GM19240 (cell line): Measurements from ENCODE around the gene SARNP.
A peak's percentile ranks its signal among the peaks of the same experiment; 100 is the strongest.

Experiments used
- DNase-seq: peaks from one replicate; pipeline ENCODE4 v3.0.0; 2011; ENCODE audit warnings: low spot score; ENCODE audit not compliant: insufficient read length

The SARNP gene

DNA sequence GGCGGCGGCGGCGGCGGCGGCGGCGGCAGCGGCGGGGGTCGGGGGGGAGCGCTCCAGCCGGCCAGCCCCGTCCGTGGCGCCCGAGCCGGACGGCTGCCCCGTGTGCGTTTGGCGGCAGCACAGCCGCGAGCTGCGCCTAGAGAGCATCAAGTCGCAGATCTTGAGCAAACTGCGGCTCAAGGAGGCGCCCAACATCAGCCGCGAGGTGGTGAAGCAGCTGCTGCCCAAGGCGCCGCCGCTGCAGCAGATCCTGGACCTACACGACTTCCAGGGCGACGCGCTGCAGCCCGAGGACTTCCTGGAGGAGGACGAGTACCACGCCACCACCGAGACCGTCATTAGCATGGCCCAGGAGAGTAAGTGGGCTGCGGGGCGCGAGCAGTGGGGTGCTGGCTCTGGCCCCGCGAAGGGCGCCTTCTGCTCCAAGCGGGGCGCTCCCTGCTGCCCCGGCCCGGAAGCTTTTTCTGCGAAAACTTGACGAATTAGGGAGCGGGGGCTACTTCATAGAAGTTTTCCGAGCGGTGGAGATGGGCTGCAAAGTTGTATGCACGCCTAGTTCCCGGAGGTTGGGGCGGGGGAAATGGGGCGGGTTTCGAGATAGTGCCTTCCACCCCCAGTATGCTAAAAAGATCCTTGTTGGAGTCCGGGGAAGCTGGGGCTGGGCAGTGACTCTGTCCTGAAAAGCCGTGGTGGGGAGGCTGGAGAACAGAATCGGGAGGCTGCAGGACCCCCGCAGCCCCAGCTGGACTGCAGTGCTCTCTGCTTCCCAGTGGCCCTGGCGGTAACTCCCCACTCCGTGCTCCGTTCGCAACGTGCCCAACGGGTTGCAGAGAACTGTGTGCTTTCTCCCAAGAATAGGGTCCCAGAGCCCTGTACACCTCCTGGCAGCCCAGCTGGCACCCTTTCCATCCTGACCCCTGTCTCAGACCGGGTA lies 73.9 kb downstream of the SARNP start:
- DNase-seq: no peak

DNA sequence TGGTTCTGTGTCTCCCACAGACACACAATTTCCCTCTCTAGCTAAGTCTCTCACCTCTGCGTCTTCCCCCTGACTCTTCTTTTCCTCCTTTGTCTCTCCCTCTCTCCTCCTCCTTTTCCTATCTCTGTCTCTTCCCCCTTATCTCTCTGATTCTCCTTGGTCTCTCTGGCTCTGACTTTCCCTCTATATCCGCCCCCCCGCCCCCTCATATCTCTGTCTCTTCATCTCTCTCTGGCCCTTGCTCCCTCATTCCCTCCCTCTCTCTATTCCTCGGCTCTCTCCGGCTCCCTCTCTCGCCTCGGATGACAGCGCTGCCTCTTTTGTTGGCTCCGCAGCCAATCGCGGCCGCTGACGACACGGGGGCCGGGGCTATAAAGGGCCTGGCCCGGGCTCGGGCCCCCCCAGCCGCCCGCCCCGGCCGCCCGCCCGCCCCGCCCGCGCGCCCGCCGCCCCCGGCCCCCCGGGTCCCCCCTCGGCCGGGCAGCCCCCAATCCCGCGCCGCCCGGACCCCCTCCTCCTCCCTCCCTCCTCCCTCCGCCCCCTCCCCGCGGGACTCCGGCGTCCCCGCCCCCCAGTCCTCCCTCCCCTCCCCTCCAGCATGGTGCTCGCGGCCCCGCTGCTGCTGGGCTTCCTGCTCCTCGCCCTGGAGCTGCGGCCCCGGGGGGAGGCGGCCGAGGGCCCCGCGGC lies 74.7 kb downstream of the SARNP start, which contains the start of gene GDF11:
Gene GDF11 (plus strand): TSS at position 404 of the 687 bp plus-strand sequence. CDS start 195 bp downstream, at position 599.
- peak; percentile 70 for DNase-seq

- DNase-seq: no peak
Observed at GRCh38 chr12:55741931-55742680, 75.4 kb downstream of the SARNP start.

DNA sequence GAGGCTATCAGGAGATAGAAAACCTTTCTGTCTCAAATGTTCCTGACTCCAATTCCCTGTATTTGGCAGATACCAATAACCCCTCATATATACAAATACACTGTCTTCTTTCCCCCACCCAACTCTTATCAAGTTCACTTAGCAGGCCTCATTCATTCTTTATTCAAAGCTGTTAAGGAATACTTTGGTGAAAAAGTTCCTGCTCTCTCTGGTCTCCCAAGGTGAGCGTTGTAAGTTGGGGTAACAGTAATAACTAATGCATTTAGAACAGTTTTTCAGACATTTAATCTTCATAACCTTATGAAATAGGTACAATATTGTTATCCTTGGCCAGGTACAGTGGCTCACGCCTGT lies 78.5 kb downstream of the SARNP start:
- DNase-seq: no peak

- DNase-seq: peak; percentile 86
Observed at GRCh38 chr12:55738123-55739024, 79.2 kb downstream of the SARNP start.

- no peak for DNase-seq
Observed at GRCh38 chr12:55737581-55738122, 79.9 kb downstream of the SARNP start.

DNA sequence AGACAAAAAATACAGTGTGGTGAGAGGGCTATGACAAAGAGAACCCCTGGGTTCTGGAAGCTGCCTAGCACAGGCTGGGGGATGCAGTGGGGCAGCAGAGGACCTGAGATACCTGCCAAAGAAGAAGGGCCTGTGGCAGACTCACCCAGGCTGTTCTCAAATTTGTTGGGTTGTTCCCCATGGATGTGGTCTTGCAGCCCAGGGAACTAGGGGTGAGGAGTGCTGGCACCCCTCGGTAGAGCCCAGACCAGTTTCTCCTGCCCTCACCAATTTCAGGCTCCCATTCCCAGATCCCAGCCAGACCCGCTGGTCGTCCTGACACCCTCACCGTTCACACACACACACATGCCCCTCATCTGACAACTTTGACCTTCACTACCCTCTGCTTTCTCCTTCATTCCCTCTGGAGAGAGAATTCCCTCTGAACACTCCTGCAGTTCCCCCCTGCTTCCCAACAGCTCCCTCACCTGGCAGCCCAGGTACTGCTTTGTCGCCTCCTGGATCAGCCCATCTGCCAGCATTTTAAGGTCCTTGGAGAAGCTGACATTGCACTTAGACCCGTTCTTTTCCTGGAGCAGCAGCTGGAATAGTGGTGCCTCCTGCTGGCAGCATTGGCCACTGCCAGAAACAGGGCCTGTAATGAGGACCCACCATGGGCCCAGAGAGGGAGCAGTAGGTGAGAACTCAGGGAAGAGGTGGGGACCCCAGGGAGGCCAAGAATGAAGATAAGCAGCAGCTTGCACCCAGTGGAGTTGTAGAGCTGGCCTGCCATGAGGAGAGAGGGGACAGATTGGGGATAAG lies 80.5 kb downstream of the SARNP start:
- no peak for DNase-seq

DNA sequence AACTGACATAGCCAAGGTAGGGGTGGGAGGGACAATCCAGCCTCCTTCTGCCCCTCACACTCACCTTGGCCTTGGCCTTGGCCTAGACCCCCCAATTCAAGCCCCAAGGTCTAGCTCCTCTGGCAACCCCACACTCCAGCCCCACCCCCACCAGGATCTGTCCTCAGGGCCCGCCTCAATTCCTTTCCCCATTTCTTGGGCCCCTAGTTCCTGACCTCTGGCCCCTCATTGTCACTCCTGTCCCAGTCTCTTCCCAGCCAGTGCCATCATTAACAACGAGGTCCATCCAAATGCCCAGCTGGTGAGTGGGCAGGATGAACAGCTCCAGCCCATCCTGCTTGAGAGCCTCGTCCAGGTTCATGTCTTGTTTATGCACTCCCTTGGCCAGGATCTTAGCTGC lies 81.4 kb downstream of the SARNP start:
- DNase-seq: no peak

- DNase-seq: no peak
Observed at GRCh38 chr12:55734595-55734994, 82.9 kb downstream of the SARNP start.

DNA sequence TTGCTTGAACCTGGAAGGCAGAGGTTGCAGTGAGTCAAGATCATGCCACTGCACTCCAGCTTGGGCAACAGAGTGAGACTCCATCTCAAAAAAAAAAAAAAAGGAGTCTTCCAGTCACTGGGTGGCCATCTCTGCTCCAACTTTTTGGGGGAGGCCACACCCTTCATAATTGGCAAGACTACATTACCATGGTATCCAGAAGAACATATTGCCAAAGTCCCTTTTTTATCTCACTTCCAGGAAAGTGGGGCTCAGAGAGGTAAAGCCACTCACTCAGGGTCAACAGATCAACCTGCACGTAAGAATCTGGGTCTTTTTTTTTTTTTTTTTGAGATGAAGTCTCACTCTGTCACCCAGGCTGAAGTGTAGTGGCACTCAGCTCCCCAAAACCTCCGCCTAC lies 83.7 kb downstream of the SARNP start:
- DNase-seq: no peak

- no peak for DNase-seq
Observed at GRCh38 chr12:55733021-55733555, 84.4 kb downstream of the SARNP start.

GRCh38 chr12:55732288-55732687 lies 85.2 kb downstream of the SARNP start:
- no peak for DNase-seq

DNA sequence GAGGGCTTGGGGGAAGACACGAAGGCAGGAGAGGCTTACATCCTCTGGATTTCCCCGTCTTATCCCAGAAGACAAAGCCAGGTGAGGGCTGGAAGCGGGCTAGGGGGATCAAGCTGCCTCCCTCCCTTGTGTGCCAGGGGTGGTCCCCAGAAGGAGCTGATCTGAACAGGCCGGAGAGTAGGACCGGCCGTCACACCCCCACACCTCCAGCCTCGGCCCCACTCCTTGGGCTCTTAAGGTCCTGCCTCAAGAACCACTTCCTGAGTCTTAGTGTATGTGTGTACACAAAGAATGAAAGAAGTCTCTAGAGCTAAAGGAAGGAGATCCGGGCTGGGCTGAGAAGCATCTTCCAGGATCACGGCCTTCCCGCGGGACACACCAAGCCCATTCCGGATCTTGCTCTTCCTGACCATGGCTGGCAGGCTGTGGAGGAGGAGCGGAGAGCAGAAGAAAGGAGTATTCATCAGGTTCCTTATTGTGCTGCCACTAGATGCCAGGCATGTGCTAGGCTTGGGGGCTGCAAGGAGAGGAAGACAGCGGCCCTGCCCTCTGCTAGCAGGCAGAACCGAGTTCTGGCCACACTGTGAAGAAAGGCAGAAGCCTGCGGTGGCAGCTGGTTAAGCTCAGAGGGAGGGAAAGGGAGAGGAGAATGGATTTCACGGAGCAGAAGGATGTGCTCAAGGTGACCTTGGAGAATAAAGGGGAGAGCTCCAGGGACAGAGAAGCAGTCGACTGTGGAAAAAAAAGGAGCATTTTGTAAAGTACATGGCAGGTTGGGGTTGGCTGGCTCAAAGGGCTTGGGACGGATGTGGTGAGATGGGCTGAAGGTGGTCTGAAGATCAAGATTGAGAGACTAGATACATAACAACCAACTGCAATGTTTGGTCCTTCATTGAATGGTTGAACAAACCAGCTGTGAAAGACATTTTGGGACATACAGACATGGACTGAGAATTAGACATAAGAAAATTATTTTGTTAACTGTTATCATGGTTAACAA lies 87.4 kb downstream of the SARNP start:
- DNase-seq: no peak

- peak; percentile 79 for DNase-seq
Observed at GRCh38 chr12:55728939-55729818, 88.3 kb downstream of the SARNP start, which contains the start of gene CD63. TSS of gene CD63 (minus strand) at chr12:55729009. CDS start at chr12:55728341, 668 bp downstream.

GRCh38 chr12:55728186-55728938 lies 89.2 kb downstream of the SARNP start:
- DNase-seq: no peak

- no peak for DNase-seq
Observed at GRCh38 chr12:55727643-55728185, 89.8 kb downstream of the SARNP start.
